Measurements from ENCODE around the gene SPSB2.

Gene SPSB2

GRCh38 chr12:6863586-6864321 lies 9.3 kb downstream of the SPSB2 start:
- Histone ChIP-seq H4K20me1 (ENCODE audit: insufficient read depth) (peaks cover 8% of the 10 kb centered on the region; the same call in 1 of the 2 replicates), H3K27me3 (ENCODE audit: insufficient read depth, low read depth) (no peaks in the 10 kb centered on the region), H3K4me1 (ENCODE audit: low read depth, poor library complexity, severe bottlenecking) (peaks cover 8% of the 10 kb centered on the region), H3K9ac (no peak overlapping the region), H3K4me3 (IDR thresholded peaks at IDR 0.05; ENCODE audit: insufficient read depth, low read depth, low read length) (no peak overlapping the region), H2AFZ (ENCODE audit: low read depth) (no peak overlapping the region), H3K27ac (no peak overlapping the region), H3K79me2 (ENCODE audit: insufficient read depth, low read depth) (peaks cover 14% of the 10 kb centered on the region), H3K4me2 (no peak overlapping the region), H3K36me3 (ENCODE audit: insufficient read depth) (no peaks in the 10 kb centered on the region; the same call in 1 of the 2 replicates)
- TF ChIP-seq, protein P1, sequence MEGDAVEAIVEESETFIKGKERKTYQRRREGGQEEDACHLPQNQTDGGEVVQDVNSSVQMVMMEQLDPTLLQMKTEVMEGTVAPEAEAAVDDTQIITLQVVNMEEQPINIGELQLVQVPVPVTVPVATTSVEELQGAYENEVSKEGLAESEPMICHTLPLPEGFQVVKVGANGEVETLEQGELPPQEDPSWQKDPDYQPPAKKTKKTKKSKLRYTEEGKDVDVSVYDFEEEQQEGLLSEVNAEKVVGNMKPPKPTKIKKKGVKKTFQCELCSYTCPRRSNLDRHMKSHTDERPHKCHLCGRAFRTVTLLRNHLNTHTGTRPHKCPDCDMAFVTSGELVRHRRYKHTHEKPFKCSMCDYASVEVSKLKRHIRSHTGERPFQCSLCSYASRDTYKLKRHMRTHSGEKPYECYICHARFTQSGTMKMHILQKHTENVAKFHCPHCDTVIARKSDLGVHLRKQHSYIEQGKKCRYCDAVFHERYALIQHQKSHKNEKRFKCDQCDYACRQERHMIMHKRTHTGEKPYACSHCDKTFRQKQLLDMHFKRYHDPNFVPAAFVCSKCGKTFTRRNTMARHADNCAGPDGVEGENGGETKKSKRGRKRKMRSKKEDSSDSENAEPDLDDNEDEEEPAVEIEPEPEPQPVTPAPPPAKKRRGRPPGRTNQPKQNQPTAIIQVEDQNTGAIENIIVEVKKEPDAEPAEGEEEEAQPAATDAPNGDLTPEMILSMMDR (conservative IDR thresholded peaks at IDR 0.05; ENCODE audit: low read depth, low read length), result no peak

- no peaks in the 10 kb centered on the region; the same call in 1 of the 2 replicates for H3K36me3 ChIP-seq (ENCODE audit: insufficient read depth)
- H2AFZ ChIP-seq (ENCODE audit: low read depth), result no peak overlapping the region
- peaks cover 7% of the 10 kb centered on the region for H3K4me1 ChIP-seq (ENCODE audit: low read depth, poor library complexity, severe bottlenecking)
- no peak overlapping the region for H3K9ac ChIP-seq
- no peak overlapping the region for H3K4me3 ChIP-seq (IDR thresholded peaks at IDR 0.05; ENCODE audit: insufficient read depth, low read depth, low read length)
- H3K79me2 ChIP-seq (ENCODE audit: insufficient read depth, low read depth), result peaks cover 6% of the 10 kb centered on the region
- no peaks in the 10 kb centered on the region for H3K27me3 ChIP-seq (ENCODE audit: insufficient read depth, low read depth)
- TF ChIP-seq, protein P1 (conservative IDR thresholded peaks at IDR 0.05; ENCODE audit: low read depth, low read length), result no peak
- no peak overlapping the region for H3K4me2 ChIP-seq
- H3K27ac ChIP-seq, result no peak overlapping the region
- 0 out of 2 replicates have a peak, but pooled peaks cover 2% of the 10 kb centered on the region for H4K20me1 ChIP-seq (ENCODE audit: insufficient read depth)
Measured at GRCh38 chr12:6863033-6863432, 10.1 kb downstream of the SPSB2 start.

DNA sequence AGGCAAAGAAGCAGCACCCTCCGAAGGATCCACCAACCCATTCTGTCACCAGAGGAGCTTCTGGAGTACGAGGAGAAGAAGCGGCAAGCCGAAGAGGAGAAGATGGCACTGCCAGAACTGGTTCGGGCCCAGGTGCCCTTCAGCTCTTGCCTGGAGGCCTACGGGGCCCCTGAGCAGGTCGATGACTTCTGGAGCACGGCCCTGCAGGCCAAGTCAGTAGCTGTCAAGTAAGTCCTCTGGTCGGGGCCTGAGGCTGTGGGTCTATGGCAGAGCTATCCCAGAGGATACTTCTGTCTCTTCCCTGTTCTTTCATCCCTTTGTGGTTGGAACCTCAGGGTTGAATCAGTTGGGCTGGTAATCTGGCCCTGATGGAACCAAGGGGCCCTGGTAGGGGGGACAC lies 11.7 kb downstream of the SPSB2 start:
- H3K27ac ChIP-seq, result no peak overlapping the region
- H3K4me2 ChIP-seq, result no peak overlapping the region
- H2AFZ ChIP-seq (ENCODE audit: low read depth), result no peak overlapping the region
- H4K20me1 ChIP-seq (ENCODE audit: insufficient read depth), result no peaks in the 10 kb centered on the region
- no peaks in the 10 kb centered on the region for H3K4me1 ChIP-seq (ENCODE audit: low read depth, poor library complexity, severe bottlenecking)
- H3K4me3 ChIP-seq (IDR thresholded peaks at IDR 0.05; ENCODE audit: insufficient read depth, low read depth, low read length), result no peak overlapping the region
- TF ChIP-seq, protein P1 (conservative IDR thresholded peaks at IDR 0.05; ENCODE audit: low read depth, low read length), result no peak
- no peaks in the 10 kb centered on the region for H3K27me3 ChIP-seq (ENCODE audit: insufficient read depth, low read depth)
- H3K9ac ChIP-seq, result no peak overlapping the region
- no peaks in the 10 kb centered on the region for H3K79me2 ChIP-seq (ENCODE audit: insufficient read depth, low read depth)
- H3K36me3 ChIP-seq (ENCODE audit: insufficient read depth), result peaks cover 7% of the 10 kb centered on the region; the same call in 1 of the 2 replicates

GRCh38 chr12:6860942-6861341 lies 12.2 kb downstream of the SPSB2 start:
- Histone ChIP-seq H3K4me3 (IDR thresholded peaks at IDR 0.05; ENCODE audit: insufficient read depth, low read depth, low read length) (no peak overlapping the region), H3K4me1 (ENCODE audit: low read depth, poor library complexity, severe bottlenecking) (no peaks in the 10 kb centered on the region), H3K79me2 (ENCODE audit: insufficient read depth, low read depth) (no peaks in the 10 kb centered on the region), H3K4me2 (no peak overlapping the region), H2AFZ (ENCODE audit: low read depth) (no peak overlapping the region), H4K20me1 (ENCODE audit: insufficient read depth) (no peaks in the 10 kb centered on the region), H3K27ac (no peak overlapping the region), H3K9ac (no peak overlapping the region), H3K27me3 (ENCODE audit: insufficient read depth, low read depth) (no peaks in the 10 kb centered on the region), H3K36me3 (ENCODE audit: insufficient read depth) (peaks cover 7% of the 10 kb centered on the region; the same call in 1 of the 2 replicates)
- TF ChIP-seq, protein P1 (conservative IDR thresholded peaks at IDR 0.05; ENCODE audit: low read depth, low read length), result no peak

All from KMS-11 (cell line).